ENCODE data around the gene ISCA2.
"Not testable (repeated sequence)": the region's sequence is repeated elsewhere in the genome, so short reads cannot be mapped to it uniquely, and the experiment has no call there.

The ISCA2 gene

GRCh38 chr14:74493343-74494261 lies at the start of gene ISCA2:
Gene ISCA2, plus strand, starts transcription at chr14:74493765. Its CDS starts 10 bp downstream, at chr14:74493775.
- peak; percentile 98 for DNase-seq

GRCh38 chr14:74444866-74445265 lies 48.7 kb upstream of the ISCA2 start:
- DNase-seq = no peak

GRCh38 chr14:74454397-74454796 lies 39.2 kb upstream of the ISCA2 start:
- not testable (repeated sequence) for DNase-seq

GRCh38 chr14:74456684-74457564 lies 36.6 kb upstream of the ISCA2 start:
- no peak for DNase-seq

- DNase-seq = no peak
Measured at GRCh38 chr14:74457565-74457895, 36.0 kb upstream of the ISCA2 start.

GRCh38 chr14:74459289-74459946 lies 34.1 kb upstream of the ISCA2 start:
- no peak for DNase-seq

- no peak for DNase-seq
Measured at GRCh38 chr14:74459976-74460375, 33.6 kb upstream of the ISCA2 start.

- DNase-seq = no peak
Measured at GRCh38 chr14:74462993-74463392, 30.6 kb upstream of the ISCA2 start.

GRCh38 chr14:74463697-74464096 lies 29.9 kb upstream of the ISCA2 start:
- DNase-seq = no peak

GRCh38 chr14:74464785-74465184 lies 28.8 kb upstream of the ISCA2 start:
- DNase-seq = no peak

GRCh38 chr14:74465335-74465734 lies 28.2 kb upstream of the ISCA2 start:
- no peak for DNase-seq

- DNase-seq = no peak
Measured at GRCh38 chr14:74468513-74468912, 25.1 kb upstream of the ISCA2 start.

- no peak for DNase-seq
Measured at GRCh38 chr14:74469548-74470518, 23.7 kb upstream of the ISCA2 start.

- DNase-seq = no peak
Measured at GRCh38 chr14:74472601-74473000, 21.0 kb upstream of the ISCA2 start.

- no peak for DNase-seq
Measured at GRCh38 chr14:74474376-74474775, 19.2 kb upstream of the ISCA2 start.

GRCh38 chr14:74475678-74476077 lies 17.9 kb upstream of the ISCA2 start:
- DNase-seq = peak; percentile 58

- DNase-seq = no peak
Measured at GRCh38 chr14:74476107-74476506, 17.5 kb upstream of the ISCA2 start.

- no peak for DNase-seq
Measured at GRCh38 chr14:74476607-74477006, 17.0 kb upstream of the ISCA2 start.

GRCh38 chr14:74478996-74479635 lies 14.4 kb upstream of the ISCA2 start:
- DNase-seq = peak; percentile 15

GRCh38 chr14:74480046-74480445 lies 13.5 kb upstream of the ISCA2 start:
- no peak for DNase-seq

- DNase-seq = no peak
Measured at GRCh38 chr14:74482571-74482970, 11.0 kb upstream of the ISCA2 start.

GRCh38 chr14:74483321-74483720 lies 10.2 kb upstream of the ISCA2 start:
- DNase-seq = no peak
